HepG2 (cell line): ENCODE results near the gene ANG. TPM values are rescaled to one million over a fixed set of nuclear protein-coding genes. Genes with fewer than 3 reads are reported as not detected.

Source experiments
- BORCS8-MEF2B ChIP-seq: sonication (generic); formaldehyde crosslinking; IDR thresholded peaks from 2 replicates; pipeline ENCODE4 v1.8.0; 2022; ENCODE audit warnings: mild to moderate bottlenecking, missing genetic modification reagents
- FLYWCH1 ChIP-seq: sonication (generic); formaldehyde crosslinking; IDR thresholded peaks from 2 replicates; pipeline ENCODE4 v1.8.1; 2023; ENCODE audit warnings: mild to moderate bottlenecking, missing genetic modification reagents
- HDAC1 ChIP-seq: sonication (generic); formaldehyde crosslinking; IDR thresholded peaks from 2 replicates; pipeline ENCODE4 v1.5.1; 2020; ENCODE audit warnings: mild to moderate bottlenecking, missing genetic modification reagents
- HMG20B ChIP-seq: conservative IDR thresholded peaks from 2 replicates; pipeline ENCODE4 v1.6.1; 2016; ENCODE audit warnings: missing genetic modification reagents, missing compliant biosample characterization
- HMGA1 ChIP-seq: sonication (generic); formaldehyde crosslinking; conservative IDR thresholded peaks from 2 replicates; pipeline ENCODE4 v1.4.0; 2020; ENCODE audit warnings: missing genetic modification reagents
- MAFK ChIP-seq, 2 experiments: IDR thresholded peaks in 1 of 2; conservative IDR thresholded peaks in 1 of 2; 2 replicates each; pipeline ENCODE4 v1.6.1; 2011; ENCODE audit warnings: improper control_type of control experiment in 2 of 2, low read length in 2 of 2
- MYNN ChIP-seq: sonication (generic); formaldehyde crosslinking; IDR thresholded peaks from 2 replicates; pipeline ENCODE4 v1.4.0; 2020; ENCODE audit warnings: mild to moderate bottlenecking, low read depth, missing genetic modification reagents
- NKX3-1 ChIP-seq: sonication (generic); formaldehyde crosslinking; IDR thresholded peaks from 2 replicates; pipeline ENCODE4 v1.5.0; 2020; ENCODE audit warnings: missing genetic modification reagents
- PAF1 ChIP-seq: IDR thresholded peaks from 2 replicates; pipeline ENCODE4 v1.6.1; 2016; ENCODE audit warnings: missing genetic modification reagents, missing compliant biosample characterization
- PCBP1 ChIP-seq: fragments of 200-400 bp; formaldehyde crosslinking; IDR thresholded peaks from 2 replicates; pipeline ENCODE4 v1.6.1; 2017; ENCODE audit warnings: mild to moderate bottlenecking, low read depth, low read length, borderline replicate concordance
- PHF8 ChIP-seq: sonication (generic); formaldehyde crosslinking; IDR thresholded peaks from 2 replicates; pipeline ENCODE4 v1.5.0; 2020; ENCODE audit warnings: missing genetic modification reagents
- POGZ ChIP-seq: sonication (generic); formaldehyde crosslinking; IDR thresholded peaks from 2 replicates; pipeline ENCODE4 v1.4.0; 2020; ENCODE audit warnings: mild to moderate bottlenecking, missing genetic modification reagents
- RBAK ChIP-seq: sonication (generic); formaldehyde crosslinking; IDR thresholded peaks from 2 replicates; pipeline ENCODE4 v1.5.1; 2020; ENCODE audit warnings: mild to moderate bottlenecking, missing genetic modification reagents
- SALL1 ChIP-seq: sonication (generic); formaldehyde crosslinking; IDR thresholded peaks from 2 replicates; pipeline ENCODE4 v1.8.0; 2022; ENCODE audit warnings: mild to moderate bottlenecking, missing genetic modification reagents
- SKI ChIP-seq: fragments of 450-650 bp; IDR thresholded peaks from one replicate; pipeline ENCODE4 v1.6.1; 2018; ENCODE audit warnings: mild to moderate bottlenecking; ENCODE audit not compliant: partially characterized antibody
- SRSF1 ChIP-seq: fragments of 200-400 bp; formaldehyde crosslinking; optimal IDR thresholded peaks from 2 replicates; pipeline ENCODE3; 2017; ENCODE audit warnings: mild to moderate bottlenecking, low read depth, low read length, moderate library complexity
- TSC22D2 ChIP-seq: sonication (generic); formaldehyde crosslinking; IDR thresholded peaks from 2 replicates; pipeline ENCODE4 v1.5.1; 2020; ENCODE audit warnings: missing genetic modification reagents, mild to moderate bottlenecking, borderline replicate concordance
- XBP1 ChIP-seq: sonication (generic); formaldehyde crosslinking; IDR thresholded peaks from 2 replicates; pipeline ENCODE4 v1.5.0; 2020; ENCODE audit warnings: missing genetic modification reagents
- ZBTB20 ChIP-seq: sonication (generic); formaldehyde crosslinking; IDR thresholded peaks from 2 replicates; pipeline ENCODE4 v1.8.1; 2023; ENCODE audit warnings: missing genetic modification reagents, low read depth, mild to moderate bottlenecking, borderline replicate concordance
- ZBTB42 ChIP-seq: sonication (generic); formaldehyde crosslinking; IDR thresholded peaks from 2 replicates; pipeline ENCODE4 v1.5.0; 2020; ENCODE audit warnings: mild to moderate bottlenecking, missing genetic modification reagents
- ZFP1 ChIP-seq: IDR thresholded peaks from 2 replicates; pipeline ENCODE4 v1.6.1; 2016
- ZFP37 ChIP-seq: sonication (generic); formaldehyde crosslinking; IDR thresholded peaks from 2 replicates; pipeline ENCODE4 v1.4.0; 2020; ENCODE audit warnings: missing genetic modification reagents, borderline replicate concordance
- ZNF101 ChIP-seq: sonication (generic); formaldehyde crosslinking; IDR thresholded peaks from 2 replicates; pipeline ENCODE4 v1.4.0; 2020; ENCODE audit warnings: mild to moderate bottlenecking, low read depth, missing genetic modification reagents, borderline replicate concordance
- ZNF160 ChIP-seq: sonication (generic); formaldehyde crosslinking; IDR thresholded peaks from 2 replicates; pipeline ENCODE4 v1.8.0; 2022; ENCODE audit warnings: mild to moderate bottlenecking, inconsistent platforms, missing genetic modification reagents
- ZNF232 ChIP-seq: sonication (generic); formaldehyde crosslinking; IDR thresholded peaks from 2 replicates; pipeline ENCODE4 v1.4.0; 2020; ENCODE audit warnings: missing genetic modification reagents, borderline replicate concordance
- ZNF577 ChIP-seq: sonication (generic); formaldehyde crosslinking; IDR thresholded peaks from 2 replicates; pipeline ENCODE4 v1.4.0; 2020; ENCODE audit warnings: mild to moderate bottlenecking, low read depth, missing genetic modification reagents, borderline replicate concordance
- ZNF660 ChIP-seq: sonication (generic); formaldehyde crosslinking; IDR thresholded peaks from 2 replicates; pipeline ENCODE4 v1.5.1; 2020; ENCODE audit warnings: mild to moderate bottlenecking, low read depth, missing genetic modification reagents, borderline replicate concordance
- ZNF709 ChIP-seq: sonication (generic); formaldehyde crosslinking; IDR thresholded peaks from 2 replicates; pipeline ENCODE4 v1.5.0; 2020; ENCODE audit warnings: mild to moderate bottlenecking, missing genetic modification reagents
- polyA plus RNA-seq, 8 experiments: library from polyadenylated mRNA; depleted of rRNA in 3 of 8; stranded (reverse) in 7 of 8; unstranded in 1 of 8; fragments of >200 nt; fragmentation: Illumina TruSeq in 4 of 8; extraction: Trizol in 4 of 8; gene quantifications; 2 replicates each; pipeline versions ENCODE4 v1.2.1 to v1.2.3, GENCODE V29; 2011 to 2016; ENCODE audit warnings: low read depth in 4 of 8, missing spikeins in 1 of 8, mixed read lengths in 1 of 8; ENCODE audit not compliant: insufficient read depth in 1 of 8
- total RNA-seq, 5 experiments: library from RNA; depleted of rRNA; stranded (reverse); fragments of >200 nt; fragmentation: Illumina TruSeq; extraction: Trizol; gene quantifications; 2 replicates each; pipeline ENCODE4 v1.2.3, GENCODE V29; 2016; ENCODE audit warnings: low read depth in 1 of 5
- TF ChIP-seq, protein P1 (sequence below): sonication (generic); formaldehyde crosslinking; IDR thresholded peaks from 2 replicates; pipeline ENCODE4 v1.5.0; 2020; ENCODE audit warnings: missing genetic modification reagents, mild to moderate bottlenecking, borderline replicate concordance
- TF ChIP-seq, protein P2 (sequence below): sonication (generic); IDR thresholded peaks from 2 replicates; pipeline ENCODE4 v1.6.1; 2016; ENCODE audit warnings: low read depth, borderline replicate concordance

Gene ANG
- total and polyA plus RNA-seq, 2 of the 13 experiments (the other 11 are each of a cell fraction or from before 2014, with no cell fraction given): 83.6 to 401 TPM

DNA sequence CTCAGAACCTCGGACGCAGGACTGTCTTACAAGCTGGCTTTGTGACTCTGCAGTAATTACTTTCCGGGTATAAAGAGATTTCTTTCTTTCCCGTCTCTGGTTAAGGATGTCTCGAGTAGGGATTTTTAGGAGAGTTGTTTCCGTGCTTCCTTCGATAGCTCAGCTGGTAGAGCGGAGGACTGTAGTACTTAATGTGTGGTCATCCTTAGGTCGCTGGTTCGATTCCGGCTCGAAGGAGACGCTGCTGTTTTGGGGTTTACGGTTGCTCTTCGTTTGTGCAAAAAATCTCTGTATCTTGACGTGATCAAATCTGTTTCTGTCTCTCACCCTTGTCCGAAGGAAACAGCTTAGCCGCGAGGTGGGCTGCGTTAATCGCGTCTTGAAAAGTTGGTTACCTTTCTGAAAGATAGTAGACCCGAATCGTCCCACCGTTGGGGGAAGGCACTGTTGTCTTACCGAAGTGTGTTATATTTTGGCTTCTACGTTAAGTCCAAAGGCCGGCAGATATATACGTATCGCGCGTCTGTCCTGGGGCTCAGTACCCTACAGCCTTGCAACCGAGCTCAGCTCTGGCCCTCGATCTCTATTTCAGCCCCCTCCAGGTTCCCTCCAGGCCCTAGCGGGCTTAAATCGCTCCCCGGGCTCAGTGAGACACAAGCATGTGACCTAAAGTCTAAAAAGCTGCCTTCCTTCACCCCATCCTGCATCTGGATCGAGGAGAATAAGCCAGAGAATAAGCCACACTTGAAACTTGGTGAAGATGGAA lies 5.3 kb upstream of the ANG start (continued):
- TF ChIP-seq, protein P1, sequence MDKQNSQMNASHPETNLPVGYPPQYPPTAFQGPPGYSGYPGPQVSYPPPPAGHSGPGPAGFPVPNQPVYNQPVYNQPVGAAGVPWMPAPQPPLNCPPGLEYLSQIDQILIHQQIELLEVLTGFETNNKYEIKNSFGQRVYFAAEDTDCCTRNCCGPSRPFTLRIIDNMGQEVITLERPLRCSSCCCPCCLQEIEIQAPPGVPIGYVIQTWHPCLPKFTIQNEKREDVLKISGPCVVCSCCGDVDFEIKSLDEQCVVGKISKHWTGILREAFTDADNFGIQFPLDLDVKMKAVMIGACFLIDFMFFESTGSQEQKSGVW (CRISPR knock-in tag): no peak; the same call in 1 of the 2 replicates
- TF ChIP-seq ZNF577 (CRISPR knock-in tag) (no peak), ZFP37 (CRISPR knock-in tag) (no peak), ZNF709 (CRISPR knock-in tag) (0 out of 2 replicates have a peak, but pooled peaks have one; percentile 8), ZFP1 (CRISPR knock-in tag) (no peak; the same call in 1 of the 2 replicates), HDAC1 (no peak; the same call in 1 of the 2 replicates), ZNF232 (CRISPR knock-in tag) (no peak; the same call in 1 of the 2 replicates), XBP1 (CRISPR knock-in tag) (peak; percentile 55; the same call in 1 of the 2 replicates), ZBTB42 (CRISPR knock-in tag) (no peak), NKX3-1 (CRISPR knock-in tag) (no peak), TSC22D2 (no peak), BORCS8-MEF2B (no peak), PAF1 (CRISPR knock-in tag) (no peak), ZNF660 (CRISPR knock-in tag) (no peak), SKI (no peak), MAFK (conservative IDR thresholded peaks at IDR 0.05 in 1 of 2, IDR thresholded peaks at IDR 0.05 in 1 of 2; ENCODE audit: low read length in 2 of 2) (no peak), HMG20B (no peak; the same call in 1 of the 2 replicates), SRSF1 (no peak), ZNF101 (CRISPR knock-in tag) (no peak), FLYWCH1 (CRISPR knock-in tag) (no peak), PHF8 (no peak), RBAK (CRISPR knock-in tag) (no peak), SALL1 (CRISPR knock-in tag) (no peak), ZBTB20 (CRISPR knock-in tag) (no peak), PCBP1 (no peak), POGZ (CRISPR knock-in tag) (peak; percentile 38; the same call in 1 of the 2 replicates), MYNN (CRISPR knock-in tag) (no peak), ZNF160 (CRISPR knock-in tag) (no peak; the same call in 1 of the 2 replicates), HMGA1 (CRISPR knock-in tag) (no peak)
- TF ChIP-seq, protein P2, sequence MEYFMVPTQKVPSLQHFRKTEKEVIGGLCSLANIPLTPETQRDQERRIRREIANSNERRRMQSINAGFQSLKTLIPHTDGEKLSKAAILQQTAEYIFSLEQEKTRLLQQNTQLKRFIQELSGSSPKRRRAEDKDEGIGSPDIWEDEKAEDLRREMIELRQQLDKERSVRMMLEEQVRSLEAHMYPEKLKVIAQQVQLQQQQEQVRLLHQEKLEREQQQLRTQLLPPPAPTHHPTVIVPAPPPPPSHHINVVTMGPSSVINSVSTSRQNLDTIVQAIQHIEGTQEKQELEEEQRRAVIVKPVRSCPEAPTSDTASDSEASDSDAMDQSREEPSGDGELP: peak; percentile 90
